KBM-7 (cell line): ENCODE results near the gene TNFSF9.
"Not testable (repeated sequence)": the region's sequence is repeated elsewhere in the genome, so short reads cannot be mapped to it uniquely, and the experiment has no call there.

Experiments
- DNase-seq: peaks from one replicate; pipeline ENCODE4 v3.0.0-alpha.2; 2015
- in situ Hi-C: fragments of 300-500 bp; cut with MboI; formaldehyde crosslinking; loops from 2 replicates; pipeline ENCODE4 v1.14.3; 2020; ENCODE audit warnings: low sequenced_read_pairs, low pct_unique_long_range_greater_than_20kb, mixed read lengths

The TNFSF9 gene

GRCh38 chr19:6564393-6564792, 33.6 kb downstream of the TNFSF9 start:
- in situ Hi-C loops, result no loop called here
- peak; percentile 62 for DNase-seq

DNA sequence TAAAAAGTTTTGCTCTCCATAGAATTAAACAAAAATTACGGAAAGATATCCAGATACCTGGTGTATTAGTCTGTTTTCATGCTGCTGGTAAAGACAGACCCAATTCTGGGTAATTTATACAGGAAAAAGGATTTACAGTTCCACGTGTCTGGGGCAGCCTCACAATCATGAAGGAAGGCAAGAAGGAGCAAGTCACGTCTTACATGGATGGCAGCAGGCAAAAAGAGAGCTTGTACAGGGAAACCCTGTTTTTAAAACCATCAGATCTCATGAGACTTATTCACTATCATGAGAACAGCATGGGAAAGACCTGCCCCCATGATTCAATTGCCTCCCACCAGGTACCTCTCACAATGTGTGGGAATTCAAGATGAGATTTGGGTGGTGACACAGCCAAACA, 35.9 kb downstream of the TNFSF9 start:
- in situ Hi-C loops, DNase-seq: not testable (repeated sequence)

DNA sequence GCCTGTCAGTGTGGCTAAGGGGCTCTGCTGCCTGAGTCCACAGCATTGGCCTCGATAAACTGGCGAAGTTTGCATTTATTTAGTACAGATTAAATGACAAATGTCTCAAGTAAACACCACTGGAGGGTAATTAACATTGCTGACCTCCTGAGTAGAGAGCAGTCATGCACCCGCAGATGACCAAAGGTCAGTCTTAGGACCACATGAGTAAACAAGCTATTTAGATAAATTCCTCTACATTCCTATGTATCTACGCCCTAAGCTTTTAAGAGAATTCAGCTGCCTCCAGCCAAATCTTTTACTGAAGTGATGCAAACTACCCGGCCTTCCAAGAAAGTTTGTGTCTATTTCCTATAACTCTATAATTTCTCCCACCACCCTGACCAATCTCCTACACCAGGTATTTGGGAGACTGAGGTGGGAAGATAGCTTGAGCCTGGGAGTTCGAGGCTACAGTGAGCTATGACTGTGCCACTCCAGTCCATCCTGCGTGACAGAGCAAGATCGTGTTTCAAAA, 37.2 kb downstream of the TNFSF9 start:
- no peak for DNase-seq
- in situ Hi-C loops, result no loop called here

GRCh38 chr19:6568816-6569215, 38.0 kb downstream of the TNFSF9 start:
- no peak for DNase-seq
- in situ Hi-C loops, result no loop called here

GRCh38 chr19:6570764-6571163, 39.9 kb downstream of the TNFSF9 start:
- in situ Hi-C loops, result no loop called here
- DNase-seq, result no peak

- DNase-seq, result no peak
- in situ Hi-C loops, result no loop called here
Measured at GRCh38 chr19:6571167-6571566, 40.3 kb downstream of the TNFSF9 start.

DNA sequence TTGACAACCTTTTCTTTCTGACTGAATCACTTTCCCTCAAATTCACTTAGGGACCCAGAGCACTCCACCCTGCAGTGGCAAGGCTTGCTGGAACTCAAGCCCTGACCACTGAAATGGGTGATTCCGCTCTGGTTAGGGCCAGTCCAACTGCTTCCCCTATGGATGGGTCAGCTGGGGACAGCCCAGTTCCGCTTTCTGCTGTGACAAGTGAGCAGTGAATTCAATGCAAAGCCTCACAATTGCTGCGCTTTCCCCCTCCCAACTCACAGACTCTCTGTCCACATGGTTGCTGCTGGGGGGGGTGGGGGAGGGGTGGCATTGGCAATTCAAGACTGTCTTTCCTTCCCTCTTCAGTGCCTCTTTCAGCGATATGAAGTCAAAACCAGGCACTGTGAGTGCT, 41.4 kb downstream of the TNFSF9 start:
- peak; percentile 87 for DNase-seq

DNA sequence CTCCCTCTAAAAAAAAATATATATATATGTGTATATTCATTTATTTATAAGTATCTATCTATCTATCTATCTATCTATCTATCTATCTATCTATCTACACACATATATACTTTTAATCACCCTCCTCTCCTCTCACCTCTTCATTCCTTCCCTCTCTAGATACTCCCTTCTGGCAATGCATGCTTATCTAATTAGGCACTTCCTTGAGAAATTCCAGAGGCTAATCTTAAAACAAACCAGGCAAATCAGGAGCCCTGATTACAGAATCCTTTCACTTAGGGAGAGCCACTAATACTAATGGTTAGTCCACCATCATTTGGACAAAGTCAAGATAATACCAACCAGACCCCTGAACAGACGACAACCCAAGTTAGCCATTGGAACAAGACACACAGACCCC, 42.5 kb downstream of the TNFSF9 start:
- in situ Hi-C loops, result no loop called here
- DNase-seq, result no peak

More for the DNA sequence above, 41.4 kb downstream of the TNFSF9 start:
- in situ Hi-C loops, result no loop called here

- no peak for DNase-seq
- in situ Hi-C loops, result no loop called here
Measured at GRCh38 chr19:6576869-6577475, 46.1 kb downstream of the TNFSF9 start.

DNA sequence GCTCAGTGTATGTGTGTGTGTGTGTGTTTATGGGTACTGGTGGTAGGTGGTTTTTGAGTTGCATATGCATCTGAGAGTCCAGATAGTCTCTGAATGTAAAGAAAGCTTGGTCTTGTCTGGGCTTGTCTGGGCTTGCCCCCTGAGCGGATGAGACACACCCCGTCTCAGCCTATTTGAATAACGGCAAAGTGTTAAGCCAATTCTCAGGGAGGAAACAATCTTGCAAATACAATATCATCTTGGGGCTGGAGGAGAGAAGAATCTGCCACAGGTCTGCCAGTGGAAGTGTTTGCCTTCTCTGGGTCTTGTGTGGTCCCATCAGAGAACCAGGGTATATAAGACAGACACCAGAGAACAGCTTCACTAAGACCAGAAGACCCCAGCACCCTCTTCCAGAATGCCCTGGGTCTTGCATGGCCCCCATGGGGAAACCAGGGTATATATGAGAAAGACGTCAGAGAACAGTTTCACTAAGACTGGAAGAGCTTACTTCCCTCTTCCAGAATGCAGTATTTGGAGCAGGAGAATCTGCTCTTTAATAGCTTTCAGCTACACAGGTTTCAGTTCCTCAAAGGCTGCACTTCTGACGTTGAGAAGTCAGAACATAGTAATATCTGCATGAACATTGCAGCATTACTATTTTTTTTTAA, 46.8 kb downstream of the TNFSF9 start:
- in situ Hi-C loops, result no loop called here
- peak; percentile 95 for DNase-seq

DNA sequence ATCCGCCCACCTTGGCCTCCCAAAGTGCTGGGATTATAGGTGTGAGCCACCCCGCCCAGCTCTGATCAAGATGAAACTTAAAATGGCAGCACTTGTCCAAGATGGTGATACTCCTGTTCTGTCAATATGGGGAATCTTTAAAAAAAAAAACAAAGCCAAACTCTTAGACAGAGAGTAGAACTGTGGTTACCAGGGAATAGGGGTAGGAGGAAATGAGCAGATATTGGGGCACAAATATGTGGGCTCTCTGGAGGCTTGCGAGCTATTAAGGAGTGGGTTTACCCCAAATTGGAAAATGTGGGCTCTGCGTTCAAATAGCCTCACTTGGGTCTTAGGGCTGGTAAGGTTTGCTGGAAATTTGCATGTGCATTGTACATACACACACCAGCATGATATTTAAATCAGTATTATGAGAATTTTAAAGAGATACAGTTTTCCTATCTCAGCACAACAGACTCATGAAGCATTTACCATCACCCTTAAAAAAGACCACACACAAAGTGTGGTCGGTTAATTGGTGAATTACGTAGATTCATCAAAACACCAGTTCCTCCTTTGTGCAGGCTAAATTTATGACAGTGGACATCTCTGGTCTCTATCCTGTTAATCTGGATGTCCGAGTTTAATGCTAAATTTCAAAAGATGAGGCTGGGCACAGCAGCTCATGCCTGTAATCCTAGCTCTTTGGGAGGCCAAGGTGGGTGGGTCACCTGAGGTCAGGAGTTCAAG, 48.8 kb downstream of the TNFSF9 start:
- no peak for DNase-seq
- in situ Hi-C loops, result no loop called here

DNA sequence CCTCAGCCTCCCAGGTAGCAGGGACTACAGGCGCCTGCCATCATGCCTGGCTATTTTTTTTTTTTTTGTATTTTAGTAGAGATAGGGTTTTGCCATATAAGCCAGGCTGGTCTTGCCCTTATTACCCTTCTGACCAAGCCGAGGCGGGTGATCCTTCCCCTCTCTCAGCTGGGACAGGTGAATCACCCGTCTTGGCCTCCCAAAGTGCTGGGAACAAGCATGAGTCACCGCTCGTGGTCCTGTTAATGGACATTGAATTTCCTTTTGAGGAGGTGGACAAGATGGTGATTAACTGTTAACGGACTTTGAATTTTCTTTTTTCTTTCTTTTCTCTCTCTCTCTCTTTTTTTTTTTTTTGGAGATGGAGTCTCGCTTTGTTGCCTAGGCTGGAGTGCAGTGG, 49.5 kb downstream of the TNFSF9 start:
- in situ Hi-C loops, result no loop called here
- DNase-seq, result no peak

DNA sequence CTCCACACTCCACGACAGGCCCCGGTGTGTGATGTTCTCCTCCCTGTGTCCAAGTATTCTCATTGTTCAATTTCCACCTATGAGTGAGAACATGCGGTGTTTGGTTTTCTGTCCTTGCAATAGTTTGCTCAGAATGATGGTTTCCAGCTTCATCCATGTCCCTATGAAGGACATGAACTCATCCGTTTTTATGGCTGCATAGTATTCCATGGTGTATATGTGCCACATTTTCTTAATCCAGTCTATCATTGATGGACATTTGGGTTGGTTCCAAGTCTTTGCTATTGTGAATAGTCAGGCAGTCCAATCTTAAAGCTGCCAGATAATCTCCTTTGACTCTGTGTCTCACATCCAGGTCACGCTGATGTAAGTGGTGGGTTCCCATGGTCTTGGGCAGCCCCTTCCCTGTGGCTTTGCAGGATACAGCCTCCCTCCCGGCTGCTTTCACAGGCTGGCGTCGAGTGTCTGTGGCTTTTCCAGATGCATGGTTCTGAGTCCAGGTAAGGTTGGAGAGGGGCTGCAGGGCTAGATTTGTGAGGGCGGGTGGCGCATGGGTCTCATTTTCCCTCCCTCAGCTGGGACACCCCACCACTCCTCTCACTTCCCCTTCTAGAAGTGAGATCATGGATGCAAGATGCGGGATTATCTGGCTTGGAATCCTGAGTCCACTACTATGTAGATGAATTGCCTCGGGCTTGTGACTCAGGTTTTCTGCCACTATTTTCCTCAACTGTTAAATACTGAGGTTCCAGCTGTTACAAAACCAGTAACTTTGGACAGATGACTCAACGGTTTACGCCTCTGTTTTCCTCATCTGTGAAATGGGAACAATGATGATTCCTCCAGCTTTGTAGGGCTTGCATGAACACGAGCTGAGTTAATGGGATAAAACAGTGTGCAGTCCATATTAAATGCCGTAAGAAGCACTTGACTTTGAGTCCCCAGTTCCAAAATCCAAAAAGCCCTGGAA, 52.0 kb downstream of the TNFSF9 start:
- in situ Hi-C loops, DNase-seq: not testable (repeated sequence)
